Psoas muscle (tissue), 8 donors: ENCODE measurements around the gene DENND4C. TPM values are rescaled to one million over a fixed set of nuclear protein-coding genes. Genes with fewer than 3 reads are reported as not detected.

Experiments used
- ATAC-seq, 4 donors: fragments of 200-7000 bp; cut with Tn5 transposase; one replicate each; pipeline ENCODE4 v1.9.1; 2020; ENCODE audit warnings: moderate library complexity in 3 of 4, mild to moderate bottlenecking in 2 of 4
- DNase-seq, 2 donors: peaks; one replicate each; pipeline ENCODE4 v3.0.0-alpha.2; 2020
- H3K27ac ChIP-seq: fragments of 200-600 bp; one replicate; pipeline ENCODE4 v1.8.0; 2022
- H3K27me3 ChIP-seq, 3 donors: fragments of 200-600 bp in 1 of 3; one replicate each; pipeline versions ENCODE4 v1.6.1 to v1.8.0; 2013 to 2022; ENCODE audit warnings: low read length in 2 of 3, mild to moderate bottlenecking in 2 of 3, moderate library complexity in 1 of 3; ENCODE audit not compliant: insufficient read depth in 3 of 3
- H3K36me3 ChIP-seq, 2 donors: fragments of 200-600 bp in 1 of 2; one replicate each; pipeline versions ENCODE4 v1.6.1 to v1.8.0; 2013 to 2022; ENCODE audit warnings: low read depth in 1 of 2, mild to moderate bottlenecking in 1 of 2, moderate library complexity in 1 of 2; ENCODE audit not compliant: insufficient read depth in 1 of 2
- H3K4me1 ChIP-seq: fragments of 200-600 bp; one replicate; pipeline ENCODE4 v1.8.0; 2022
- H3K4me3 ChIP-seq: fragments of 200-600 bp; one replicate; pipeline ENCODE4 v1.8.0; 2022; ENCODE audit warnings: mild to moderate bottlenecking
- H3K9me3 ChIP-seq: fragments of 200-600 bp; one replicate; pipeline ENCODE4 v1.8.0; 2022
- WGBS, 3 donors: extraction: QIAGEN DNeasy Blood & Tissue Kit; methylation state at CpG; one replicate each; pipeline versions ENCODE4 v1.1.6 to v1.1.7; 2013; 5-methylcytosine and 5-hydroxymethylcytosine counted together
- intact Hi-C, 2 donors: fragments of 100-400 bp; cut with DNase I; formaldehyde crosslinking; loops; one replicate each; pipeline versions ENCODE4 v1.11.0 to v1.14.2; 2022
- polyA plus RNA-seq, 3 donors: library from polyadenylated mRNA; stranded (reverse); fragments of 200-250 nt; gene quantifications; one replicate each; pipeline ENCODE4 v1.2.3, GENCODE V29; 2013
- total RNA-seq, 4 donors: library from RNA; stranded (reverse); fragmentation: NEBNext Ultra II Directional in 2 of 4; extraction: Animal tissue kit (Norgen Biotek cat#: 25700) in 2 of 4; gene quantifications; one replicate each; pipeline versions ENCODE4 v1.2.1 to v1.2.4, GENCODE V29; 2021 to 2023
- TF ChIP-seq, protein P1 (sequence below): fragments of 200-600 bp; IDR thresholded peaks from one replicate; pipeline ENCODE4 v1.8.0; 2022; ENCODE audit warnings: antibody characterized with exemption
- donor health status: healthy with polysubstance abuse.
- donor health status: DM: no; HTN: no; CAD: no; lungs with moderate emphysema.
- donor health status: Bipolar disorder and iron deficiency.
- donor health status: healthy.
- donor health status: DM: yes; HTN: yes; CAD: no.
- donor health status: DM: no; HTN: no; CAD: no.
- donor health status: DM: no; HTN: no; CAD: no.
- donor health status: DM: yes; HTN: yes; CAD: no.

Gene DENND4C
- total and polyA plus RNA-seq, 7 donors, result 5.6 to 16.4 (median 12.2) TPM

DNA sequence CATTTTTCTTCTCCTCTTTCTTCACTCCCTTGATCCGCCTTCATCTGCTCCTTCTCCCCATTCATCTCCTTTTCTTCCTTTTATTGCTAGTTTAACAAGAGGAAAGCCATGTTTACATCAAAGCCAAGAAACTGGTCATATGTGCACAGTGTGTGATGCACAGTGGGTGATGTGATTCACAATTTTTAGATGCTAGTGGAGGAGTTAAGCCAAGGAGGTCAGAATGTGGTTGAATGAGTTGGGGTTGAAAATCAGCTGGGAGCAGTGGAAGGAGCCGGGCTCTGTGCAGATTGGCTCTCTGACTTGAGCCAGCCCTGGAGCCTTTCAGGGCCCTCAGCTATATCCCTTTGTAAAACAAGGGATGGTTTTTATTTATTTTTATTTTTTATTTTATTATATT lies 185.7 kb downstream of the DENND4C start:
- Histone ChIP-seq H3K4me3 (no peak overlapping the region), H3K27ac (no peak overlapping the region), H3K27me3 (no peaks in the 10 kb centered on the region), H3K4me1 (no peaks in the 10 kb centered on the region), H3K9me3 (no peaks in the 10 kb centered on the region), H3K36me3 (no peaks in the 10 kb centered on the region)
- intact Hi-C loops, result no loop called here
- TF ChIP-seq, protein P1, sequence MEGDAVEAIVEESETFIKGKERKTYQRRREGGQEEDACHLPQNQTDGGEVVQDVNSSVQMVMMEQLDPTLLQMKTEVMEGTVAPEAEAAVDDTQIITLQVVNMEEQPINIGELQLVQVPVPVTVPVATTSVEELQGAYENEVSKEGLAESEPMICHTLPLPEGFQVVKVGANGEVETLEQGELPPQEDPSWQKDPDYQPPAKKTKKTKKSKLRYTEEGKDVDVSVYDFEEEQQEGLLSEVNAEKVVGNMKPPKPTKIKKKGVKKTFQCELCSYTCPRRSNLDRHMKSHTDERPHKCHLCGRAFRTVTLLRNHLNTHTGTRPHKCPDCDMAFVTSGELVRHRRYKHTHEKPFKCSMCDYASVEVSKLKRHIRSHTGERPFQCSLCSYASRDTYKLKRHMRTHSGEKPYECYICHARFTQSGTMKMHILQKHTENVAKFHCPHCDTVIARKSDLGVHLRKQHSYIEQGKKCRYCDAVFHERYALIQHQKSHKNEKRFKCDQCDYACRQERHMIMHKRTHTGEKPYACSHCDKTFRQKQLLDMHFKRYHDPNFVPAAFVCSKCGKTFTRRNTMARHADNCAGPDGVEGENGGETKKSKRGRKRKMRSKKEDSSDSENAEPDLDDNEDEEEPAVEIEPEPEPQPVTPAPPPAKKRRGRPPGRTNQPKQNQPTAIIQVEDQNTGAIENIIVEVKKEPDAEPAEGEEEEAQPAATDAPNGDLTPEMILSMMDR, result no peak
- DNase-seq (no peak), ATAC-seq (no peak)
- WGBS, 3 donors, result 92 to 98% (median 96%) methylated on average over 2 of the region's 2 CpGs

DNA sequence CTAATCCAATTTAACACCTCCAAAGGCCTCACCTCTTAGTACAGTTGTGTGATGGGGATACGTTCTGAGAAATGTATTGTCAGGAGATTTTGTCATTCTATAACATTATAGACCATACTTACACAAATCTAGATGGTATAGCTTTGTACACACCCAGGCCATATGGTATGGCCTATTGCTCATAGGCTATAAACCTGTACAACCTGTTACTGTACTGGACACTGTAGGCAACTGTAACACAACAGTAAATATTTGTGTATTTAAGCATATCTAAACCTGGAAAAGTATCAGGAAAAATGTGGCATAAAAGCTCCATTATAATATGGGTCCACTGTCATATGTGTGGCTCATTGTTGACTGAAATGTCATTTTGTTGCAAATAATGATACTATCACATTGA lies 190.4 kb downstream of the DENND4C start:
- 95 to 100% (median 100%) methylated on average over 1 of the region's 1 CpG for WGBS, 3 donors
- Histone ChIP-seq H3K27me3 (no peaks in the 10 kb centered on the region), H3K4me1 (no peaks in the 10 kb centered on the region), H3K27ac (no peak overlapping the region), H3K36me3 (peaks cover 0 to 15% of the 10 kb centered on the region in 2 donors), H3K4me3 (no peak overlapping the region), H3K9me3 (no peaks in the 10 kb centered on the region)
- intact Hi-C loops, result no loop called here
- TF ChIP-seq, protein P1, result no peak
- DNase-seq, result no peak
- ATAC-seq, result no peak

Other genes with a start within 250 kb of the DENND4C start
- 1 to 10 TPM in 1 of 4 donors, under 1 TPM in 1, not detected in 2; 0.08 to 1.9 TPM for gene SAXO1, start 197.5 kb upstream of the DENND4C start, total RNA-seq
- gene SAXO1, start 197.5 kb upstream of the DENND4C start, polyA plus RNA-seq, result under 1 TPM in 1 of 3 donors, not detected in 2; 0.38 TPM
- 100 to 1,000 TPM in 1 of 4 donors, 10 to 100 TPM in 3; 88.3 to 107 (median 94.2) TPM for gene RRAGA, start 181.3 kb upstream of the DENND4C start, total RNA-seq
- gene RRAGA, start 181.3 kb upstream of the DENND4C start, polyA plus RNA-seq, result 100 to 1,000 TPM in 2 of 3 donors, 10 to 100 TPM in 1; 83.0 to 132 (median 119) TPM
- 10 to 100 TPM in 1 of 4 donors, 1 to 10 TPM in 3; 3.3 to 10.9 (median 4.1) TPM for gene HAUS6, start 127.8 kb upstream of the DENND4C start, total RNA-seq
- 1 to 10 TPM; 2.4 to 7.6 (median 5.6) TPM for gene HAUS6, start 127.8 kb upstream of the DENND4C start, polyA plus RNA-seq
- 1,000 to 10,000 TPM in 2 of 4 donors, 100 to 1,000 TPM in 2; 117 to 1,975 (median 1,047) TPM for gene PLIN2, start 103.2 kb upstream of the DENND4C start, total RNA-seq
- 1,000 to 10,000 TPM in 1 of 3 donors, 100 to 1,000 TPM in 2; 418 to 3,967 (median 710) TPM for gene PLIN2, start 103.2 kb upstream of the DENND4C start, polyA plus RNA-seq
- gene RPS6, start 149.5 kb downstream of the DENND4C start, total RNA-seq, result 1,000 to 10,000 TPM in 1 of 4 donors, 100 to 1,000 TPM in 3; 797 to 1,094 (median 945) TPM
- 1,000 to 10,000 TPM; 1,121 to 2,172 (median 1,478) TPM for gene RPS6, start 149.5 kb downstream of the DENND4C start, polyA plus RNA-seq
- gene ACER2, start 178.3 kb downstream of the DENND4C start, total RNA-seq, result 1 to 10 TPM; 1.3 to 2.4 (median 1.6) TPM
- 1 to 10 TPM in 1 of 3 donors, under 1 TPM in 2; 0.37 to 1.4 (median 0.52) TPM for gene ACER2, start 178.3 kb downstream of the DENND4C start, polyA plus RNA-seq